CD4-positive, alpha-beta T cell (primary cell): ENCODE measurements around the gene GRK3. TPM values are rescaled to one million over a fixed set of nuclear protein-coding genes. Genes with fewer than 3 reads are reported as not detected.

Source experiments
- ATAC-seq: fragments of 200-7000 bp; cut with Tn5 transposase; one replicate; pipeline ENCODE4 v1.10.0; 2022; ENCODE audit warnings: mild to moderate bottlenecking; ENCODE audit not compliant: poor library complexity
- CTCF ChIA-PET: fragments of 350-600 bp; sonication (Branson Sonifier 250); formaldehyde crosslinking; loops from one replicate; lab custom pipeline; 2021; ENCODE audit warnings: antibody characterized with exemption, inconsistent platforms; lab: Charles Lee
- POLR2A ChIA-PET: fragments of 350-600 bp; sonication (Branson Sonifier 250); formaldehyde crosslinking; loops from one replicate; lab custom pipeline; 2021; ENCODE audit warnings: antibody characterized with exemption, inconsistent platforms; lab: Charles Lee
- DNase-seq, 14 experiments: peaks; one replicate each; pipeline ENCODE4 v3.0.0-alpha.2; 2013 to 2020; ENCODE audit warnings: mixed read lengths in 2 of 14
- H3K27ac ChIP-seq, 2 donors: one replicate each; pipeline versions ENCODE4 v1.5.1 to v1.7.0; 2013; ENCODE audit warnings: low read length in 2 of 2, low read depth in 1 of 2, mild to moderate bottlenecking in 1 of 2
- H3K27me3 ChIP-seq, 2 experiments: 1 replicate in 1 of 2; 2 replicates in 1 of 2; pipeline versions ENCODE4 v1.6.1 to v1.7.0; 2013; ENCODE audit warnings: low read length in 2 of 2, control low read depth in 1 of 2, mild to moderate bottlenecking in 1 of 2, moderate library complexity in 1 of 2; ENCODE audit not compliant: insufficient read depth in 2 of 2, control insufficient read depth in 1 of 2
- H3K36me3 ChIP-seq: one replicate; pipeline ENCODE4 v1.6.1; 2013; ENCODE audit warnings: low read length, control low read depth; ENCODE audit not compliant: insufficient read depth
- H3K4me1 ChIP-seq: one replicate; pipeline ENCODE4 v1.6.1; 2013; ENCODE audit warnings: low read length, control low read depth; ENCODE audit not compliant: insufficient read depth
- H3K4me3 ChIP-seq: one replicate; pipeline ENCODE4 v1.5.1; 2013; ENCODE audit warnings: mild to moderate bottlenecking, low read length, moderate library complexity
- H3K9me3 ChIP-seq, 2 experiments: 1 replicate in 1 of 2; 2 replicates in 1 of 2; pipeline versions ENCODE4 v1.6.1 to v1.7.0; 2013; ENCODE audit warnings: low read length in 2 of 2, mild to moderate bottlenecking in 2 of 2, control low read depth in 1 of 2, moderate library complexity in 1 of 2; ENCODE audit not compliant: control insufficient read depth in 1 of 2, insufficient read depth in 1 of 2
- H3K27ac Mint-ChIP-seq: one replicate; pipeline ENCODE4 v1.8.0; 2020; ENCODE audit warnings: mixed read lengths
- H3K27me3 Mint-ChIP-seq: one replicate; pipeline ENCODE4 v1.8.0; 2021; ENCODE audit warnings: mixed read lengths
- H3K36me3 Mint-ChIP-seq: one replicate; pipeline ENCODE4 v1.8.0; 2021; ENCODE audit warnings: low read depth, mixed read lengths
- H3K4me1 Mint-ChIP-seq: one replicate; pipeline ENCODE4 v1.8.0; 2021; ENCODE audit warnings: low read depth, mixed read lengths
- H3K4me3 Mint-ChIP-seq: one replicate; pipeline ENCODE4 v1.8.0; 2020; ENCODE audit warnings: mild to moderate bottlenecking, mixed read lengths
- H3K9me3 Mint-ChIP-seq: one replicate; pipeline ENCODE4 v1.8.0; 2020; ENCODE audit warnings: mixed read lengths
- CTCF ChIP-seq: fragments of 200-600 bp; IDR thresholded peaks from one replicate; pipeline ENCODE4 v1.8.0; 2022; ENCODE audit warnings: antibody characterized with exemption, mild to moderate bottlenecking
- intact Hi-C, 2 experiments: fragments of 100-400 bp; cut with DNase I in 1 of 2; cut with micrococcal nuclease in 1 of 2; formaldehyde crosslinking; loops; one replicate each; pipeline versions ENCODE4 v1.15.1 to v1.9.0; 2023 to 2025; cut with DNase I, micrococcal nuclease
- total RNA-seq, 174 experiments: library from RNA in 2 of 174; stranded (reverse) in 2 of 174; gene quantifications; one replicate each; pipeline ENCODE4 v1.2.3 and lab custom pipeline; 2021 to 2026

Gene GRK3
- total RNA-seq, 2 experiments from 2014 or later, result 1.7 to 2.0 TPM

GRCh38 chr22:25651332-25652085 lies 87.0 kb downstream of the GRK3 start:
- Histone ChIP-seq H3K27me3 (no peaks in the 10 kb centered on the region), H3K36me3 (no peaks in the 10 kb centered on the region), H3K4me3 (no peak overlapping the region), H3K27ac (no peak overlapping the region), H3K4me1 (no peaks in the 10 kb centered on the region), H3K9me3 (no peaks in the 10 kb centered on the region)
- no peak for DNase-seq
- Mint-ChIP-seq H3K9me3 (no peaks in the 10 kb centered on the region), H3K27ac (no peak overlapping the region), H3K4me1 (no peaks in the 10 kb centered on the region), H3K4me3 (no peak overlapping the region), H3K27me3 (no peaks in the 10 kb centered on the region), H3K36me3 (no peaks in the 10 kb centered on the region)
- ChIA-PET POLR2A (no interaction called here), CTCF (no interaction called here)
- intact Hi-C loops, result no loop called here
- no peak for ATAC-seq
- TF ChIP-seq CTCF, result no peak

GRCh38 chr22:25654676-25655075 lies 90.2 kb downstream of the GRK3 start:
- POLR2A ChIA-PET, result no interaction called here
- TF ChIP-seq CTCF, result no peak
- no peaks in the 10 kb centered on the region for H3K27me3 Mint-ChIP-seq
- intact Hi-C loops, result no loop called here
- Histone ChIP-seq H3K4me1 (no peaks in the 10 kb centered on the region), H3K4me3 (no peak overlapping the region), H3K27ac (no peak overlapping the region), H3K36me3 (no peaks in the 10 kb centered on the region), H3K9me3 (no peaks in the 10 kb centered on the region), H3K27me3 (no peaks in the 10 kb centered on the region)
- CTCF ChIA-PET, result no interaction called here
- no peak overlapping the region for H3K4me3 Mint-ChIP-seq
- no peak overlapping the region for H3K27ac Mint-ChIP-seq
- H3K4me1 Mint-ChIP-seq, result no peaks in the 10 kb centered on the region
- no peaks in the 10 kb centered on the region for H3K9me3 Mint-ChIP-seq
- ATAC-seq (no peak), DNase-seq (no peak)
- H3K36me3 Mint-ChIP-seq, result no peaks in the 10 kb centered on the region

- no peaks in the 10 kb centered on the region for H3K36me3 ChIP-seq
- intact Hi-C loops, result no loop called here
- no peak overlapping the region for H3K27ac ChIP-seq
- Mint-ChIP-seq H3K4me1 (no peaks in the 10 kb centered on the region), H3K9me3 (no peaks in the 10 kb centered on the region), H3K27me3 (no peaks in the 10 kb centered on the region), H3K36me3 (no peaks in the 10 kb centered on the region), H3K4me3 (no peak overlapping the region), H3K27ac (no peak overlapping the region)
- H3K4me3 ChIP-seq, result no peak overlapping the region
- ChIA-PET POLR2A (no interaction called here), CTCF (no interaction called here)
- H3K4me1 ChIP-seq, result no peaks in the 10 kb centered on the region
- no peaks in the 10 kb centered on the region for H3K27me3 ChIP-seq
- no peak for DNase-seq
- ATAC-seq, result no peak
- no peak for TF ChIP-seq CTCF
- no peaks in the 10 kb centered on the region for H3K9me3 ChIP-seq
Observed at GRCh38 chr22:25655371-25655935, 91.0 kb downstream of the GRK3 start.
